ENCODE results near the gene PRR18. TPM values are rescaled to one million over a fixed set of nuclear protein-coding genes. Genes with fewer than 3 reads are reported as not detected.

The PRR18 gene
- total and polyA plus RNA-seq, 2 of the 13 experiments (the other 11 are each of a cell fraction or from before 2014, with no cell fraction given) = 0.04 TPM

DNA sequence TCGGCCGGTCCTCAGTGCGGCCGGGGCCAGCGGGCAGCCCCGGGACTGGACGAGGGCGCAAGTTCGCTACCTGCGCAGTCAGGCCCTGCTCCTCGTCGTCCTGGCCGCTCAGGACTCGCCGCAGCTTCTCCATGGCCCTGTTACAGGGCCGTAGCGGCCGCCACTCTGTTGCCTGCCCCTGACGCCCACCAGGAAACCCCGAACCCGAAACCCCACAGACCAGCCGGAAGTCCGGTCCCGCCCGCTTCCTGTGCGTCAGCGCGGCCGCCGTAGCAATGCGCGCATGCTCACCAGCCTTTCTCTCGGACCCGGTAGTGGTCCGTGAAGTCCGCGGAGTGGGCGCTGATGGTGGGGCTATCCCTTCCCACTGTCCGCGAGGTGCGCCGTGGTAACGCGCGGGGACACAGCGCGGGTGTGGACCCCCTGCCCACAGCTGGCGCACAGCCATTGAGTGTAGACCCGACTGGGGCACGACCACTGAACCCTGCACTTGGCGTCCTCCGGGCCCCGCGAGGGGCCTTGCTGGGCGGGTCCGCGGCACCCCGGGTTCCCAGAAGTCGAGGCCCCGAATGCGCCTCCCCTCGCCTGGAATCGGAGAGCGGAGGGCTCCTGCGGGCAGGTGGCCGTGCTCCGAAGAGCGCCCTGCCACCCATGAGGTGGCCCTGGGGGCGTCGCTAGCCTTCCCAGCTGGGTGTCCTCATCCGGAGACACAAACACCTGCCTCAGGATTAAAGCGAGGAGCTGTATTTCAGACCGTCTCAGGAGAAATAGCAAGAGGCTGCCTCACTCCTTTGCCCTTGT lies 34.4 kb upstream of the PRR18 start, which contains the start of gene SFT2D1 (continued):
- TF ChIP-seq REST (IDR thresholded peaks at IDR 0.05; ENCODE audit: borderline replicate concordance in 1 of 2, low read depth in 1 of 2, low read length in 2 of 2) (0 out of 4 replicates have a peak, but pooled peaks of 1 of the 2 experiments have one; percentile 48), HIVEP1 (CRISPR knock-in tag; IDR thresholded peaks at IDR 0.05) (peak; percentile 96), HDAC6 (IDR thresholded peaks at IDR 0.05; ENCODE audit: low read depth, low read length) (no peak), ZC3H4 (CRISPR knock-in tag; IDR thresholded peaks at IDR 0.05; ENCODE audit: borderline replicate concordance) (peak; percentile 82; the same call in 1 of the 2 replicates), ZXDC (CRISPR knock-in tag; IDR thresholded peaks at IDR 0.05) (peak; percentile 99), KMT2B (CRISPR knock-in tag; IDR thresholded peaks at IDR 0.05) (peak; percentile 96), ZNF180 (CRISPR knock-in tag; IDR thresholded peaks at IDR 0.05; ENCODE audit: borderline replicate concordance, low read depth) (peak; percentile 76; the same call in 1 of the 2 replicates), ZBTB8A (CRISPR knock-in tag; IDR thresholded peaks at IDR 0.05; ENCODE audit: borderline replicate concordance, low read depth) (no peak), SETDB1 (CRISPR knock-in tag; IDR thresholded peaks at IDR 0.05; ENCODE audit: borderline replicate concordance) (no peak), XRCC5 (optimal IDR thresholded peaks at IDR 0.05; ENCODE audit: low read length) (peak; percentile 49), ZSCAN9 (CRISPR knock-in tag; IDR thresholded peaks at IDR 0.05; ENCODE audit: borderline replicate concordance) (0 out of 2 replicates have a peak, but pooled peaks have one; percentile 81), ATF1 (CRISPR knock-in tag; IDR thresholded peaks at IDR 0.05) (no peak; the same call in 1 of the 2 replicates), ZSCAN20 (CRISPR knock-in tag; IDR thresholded peaks at IDR 0.05; ENCODE audit: borderline replicate concordance) (peak; percentile 60), KDM5B (CRISPR knock-in tag; IDR thresholded peaks at IDR 0.05; ENCODE audit: borderline replicate concordance) (peak; percentile 98), NFATC3 (CRISPR knock-in tag; IDR thresholded peaks at IDR 0.05) (no peak), KDM2A (CRISPR knock-in tag; IDR thresholded peaks at IDR 0.05; ENCODE audit: borderline replicate concordance, low read depth) (peak; percentile 93), MTF2 (CRISPR knock-in tag; IDR thresholded peaks at IDR 0.05; ENCODE audit: borderline replicate concordance) (peak; percentile 77; the same call in 1 of the 2 replicates), ZNF282 (IDR thresholded peaks at IDR 0.05; ENCODE audit: partially characterized antibody) (no peak)
- TF ChIP-seq, protein P1, sequence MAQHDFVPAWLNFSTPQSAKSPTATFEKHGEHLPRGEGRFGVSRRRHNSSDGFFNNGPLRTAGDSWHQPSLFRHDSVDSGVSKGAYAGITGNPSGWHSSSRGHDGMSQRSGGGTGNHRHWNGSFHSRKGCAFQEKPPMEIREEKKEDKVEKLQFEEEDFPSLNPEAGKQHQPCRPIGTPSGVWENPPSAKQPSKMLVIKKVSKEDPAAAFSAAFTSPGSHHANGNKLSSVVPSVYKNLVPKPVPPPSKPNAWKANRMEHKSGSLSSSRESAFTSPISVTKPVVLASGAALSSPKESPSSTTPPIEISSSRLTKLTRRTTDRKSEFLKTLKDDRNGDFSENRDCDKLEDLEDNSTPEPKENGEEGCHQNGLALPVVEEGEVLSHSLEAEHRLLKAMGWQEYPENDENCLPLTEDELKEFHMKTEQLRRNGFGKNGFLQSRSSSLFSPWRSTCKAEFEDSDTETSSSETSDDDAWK (CRISPR knock-in tag; IDR thresholded peaks at IDR 0.05) = no peak
- TF ChIP-seq, protein P2, sequence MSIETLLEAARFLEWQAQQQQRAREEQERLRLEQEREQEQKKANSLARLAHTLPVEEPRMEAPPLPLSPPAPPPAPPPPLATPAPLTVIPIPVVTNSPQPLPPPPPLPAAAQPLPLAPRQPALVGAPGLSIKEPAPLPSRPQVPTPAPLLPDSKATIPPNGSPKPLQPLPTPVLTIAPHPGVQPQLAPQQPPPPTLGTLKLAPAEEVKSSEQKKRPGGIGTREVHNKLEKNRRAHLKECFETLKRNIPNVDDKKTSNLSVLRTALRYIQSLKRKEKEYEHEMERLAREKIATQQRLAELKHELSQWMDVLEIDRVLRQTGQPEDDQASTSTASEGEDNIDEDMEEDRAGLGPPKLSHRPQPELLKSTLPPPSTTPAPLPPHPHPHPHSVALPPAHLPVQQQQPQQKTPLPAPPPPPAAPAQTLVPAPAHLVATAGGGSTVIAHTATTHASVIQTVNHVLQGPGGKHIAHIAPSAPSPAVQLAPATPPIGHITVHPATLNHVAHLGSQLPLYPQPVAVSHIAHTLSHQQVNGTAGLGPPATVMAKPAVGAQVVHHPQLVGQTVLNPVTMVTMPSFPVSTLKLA (IDR thresholded peaks at IDR 0.05) = no peak

Data from HepG2 (cell line).